GM23248 (cell line): ENCODE data around the gene MDGA2. TPM values are rescaled to one million over a fixed set of nuclear protein-coding genes. Genes with fewer than 3 reads are reported as not detected.

Experiments
- DNase-seq: peaks from one replicate; pipeline ENCODE4 v3.0.0-alpha.2; 2015
- H2AFZ ChIP-seq: fragments of 200-600 bp; sonication (generic); 2 replicates; pipeline ENCODE4 v1.6.1; 2016; ENCODE audit warnings: antibody characterized with exemption
- H3F3A ChIP-seq: fragments of 200-600 bp; sonication (generic); 2 replicates; pipeline ENCODE4 v1.6.1; 2016; ENCODE audit warnings: mild to moderate bottlenecking, antibody characterized with exemption, mixed run types; ENCODE audit not compliant: insufficient read depth
- H3K27ac ChIP-seq: fragments of 200-600 bp; sonication (generic); 2 replicates; pipeline ENCODE4 v1.5.1; 2016; ENCODE audit warnings: mild to moderate bottlenecking
- H3K27me3 ChIP-seq: fragments of 200-600 bp; sonication (generic); replicated peaks from 2 replicates; pipeline ENCODE4 v1.6.1; 2016; ENCODE audit warnings: mild to moderate bottlenecking; ENCODE audit not compliant: insufficient read depth
- H3K36me3 ChIP-seq: fragments of 200-600 bp; sonication (generic); 2 replicates; pipeline ENCODE4 v1.6.1; 2016; ENCODE audit warnings: low read depth, mild to moderate bottlenecking
- H3K4me1 ChIP-seq: fragments of 200-600 bp; sonication (generic); 2 replicates; pipeline ENCODE4 v1.6.1; 2016; ENCODE audit warnings: mild to moderate bottlenecking; ENCODE audit not compliant: insufficient read depth
- H3K4me2 ChIP-seq: fragments of 200-600 bp; sonication (generic); one replicate; pipeline ENCODE4 v1.6.1; 2016; ENCODE audit warnings: mild to moderate bottlenecking; ENCODE audit not compliant: unreplicated experiment
- H3K4me3 ChIP-seq: fragments of 200-600 bp; sonication (generic); 2 replicates; pipeline ENCODE4 v1.5.1; 2016; ENCODE audit warnings: mild to moderate bottlenecking
- H3K79me2 ChIP-seq: fragments of 200-600 bp; sonication (generic); 2 replicates; pipeline ENCODE4 v1.6.1; 2016; ENCODE audit warnings: mild to moderate bottlenecking; ENCODE audit not compliant: insufficient read depth
- H3K9ac ChIP-seq: fragments of 200-600 bp; sonication (generic); 2 replicates; pipeline ENCODE4 v1.6.1; 2016; ENCODE audit warnings: mild to moderate bottlenecking
- H3K9me2 ChIP-seq: fragments of 200-600 bp; sonication (generic); 2 replicates; pipeline ENCODE4 v1.6.1; 2016; ENCODE audit warnings: mixed run types, mild to moderate bottlenecking, moderate library complexity; ENCODE audit not compliant: insufficient read depth
- H3K9me3 ChIP-seq: fragments of 200-600 bp; sonication (generic); one replicate; pipeline ENCODE4 v1.6.1; 2017; ENCODE audit warnings: low read depth
- H4K20me1 ChIP-seq: fragments of 200-600 bp; sonication (generic); 2 replicates; pipeline ENCODE4 v1.6.0; 2016; ENCODE audit not compliant: insufficient read depth
- EZH2 ChIP-seq: fragments of 200-600 bp; sonication (generic); IDR thresholded peaks from 2 replicates; pipeline ENCODE4 v1.6.1; 2018; ENCODE audit warnings: antibody characterized with exemption, mild to moderate bottlenecking; ENCODE audit not compliant: insufficient read depth, poor library complexity, severe bottlenecking
- EZH2phosphoT487 ChIP-seq: fragments of 200-600 bp; sonication (generic); IDR thresholded peaks from 2 replicates; pipeline ENCODE4 v1.6.1; 2018; ENCODE audit warnings: antibody characterized with exemption, moderate library complexity, mild to moderate bottlenecking, low read depth; ENCODE audit not compliant: insufficient read depth
- WGBS, 2 experiments: methylation state at CpG; one replicate each; pipeline ENCODE4 v1.1.6; 2015 to 2017; ENCODE audit warnings: low lambda C conversion rate in 2 of 2, low coverage in 1 of 2; ENCODE audit errors: missing lambda C conversion rate in 2 of 2; 5-methylcytosine and 5-hydroxymethylcytosine counted together
- in situ Hi-C: fragments of 300-500 bp; cut with MboI; formaldehyde crosslinking; loops from 2 replicates; pipeline ENCODE4 v1.15.0; 2020
- polyA plus RNA-seq: library from polyadenylated mRNA; unstranded; fragments of >200 nt; fragmentation: Nextera tagmentation; extraction: Ambion mirVana; gene quantifications from 2 replicates; pipeline ENCODE4 v1.2.1, GENCODE V29; 2016
- total RNA-seq: library from RNA; depleted of rRNA; stranded (reverse); fragments of >200 nt; shearing (Covaris generic); gene quantifications from 2 replicates; pipeline ENCODE4 v1.2.3, GENCODE V29; 2014

MDGA2 gene
- total and polyA plus RNA-seq, 2 experiments from 2014 or later: not detected

DNA sequence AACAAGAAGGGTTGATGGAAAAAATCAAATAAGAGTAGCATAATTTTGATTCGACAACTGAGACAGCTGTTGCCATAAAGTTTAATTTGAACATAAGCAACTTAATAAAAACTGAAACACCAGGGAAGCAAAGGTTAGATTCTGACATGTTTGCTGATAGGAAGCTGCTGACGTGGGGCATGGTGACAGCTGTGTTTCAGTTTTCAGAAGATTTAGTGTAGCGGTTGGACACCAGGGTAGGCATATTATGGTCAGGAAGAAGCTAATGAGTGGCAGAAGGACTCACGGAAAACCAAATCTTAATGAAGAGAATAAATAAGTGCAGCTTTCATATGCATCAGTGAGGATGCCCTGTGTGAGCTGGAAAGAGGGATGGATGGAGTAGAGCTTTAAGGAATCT is 687.1 kb downstream of the MDGA2 start:
- DNase-seq: no peak
- in situ Hi-C loops: no loop called here

GRCh38 chr14:46985529-46986380 is 689.6 kb downstream of the MDGA2 start:
- DNase-seq: no peak

More for the DNA sequence above, 687.1 kb downstream of the MDGA2 start:
- Histone ChIP-seq H3K27me3 (no peaks in the 10 kb centered on the region), H3K9me2 (no peaks in the 10 kb centered on the region; the same call in 1 of the 2 replicates), H3K27ac (no peak overlapping the region), H3F3A (no peaks in the 10 kb centered on the region), H2AFZ (no peak overlapping the region), H3K36me3 (no peaks in the 10 kb centered on the region), H4K20me1 (no peaks in the 10 kb centered on the region), H3K79me2 (no peaks in the 10 kb centered on the region), H3K9ac (no peak overlapping the region), H3K4me1 (no peaks in the 10 kb centered on the region), H3K9me3 (no peaks in the 10 kb centered on the region), H3K4me3 (no peak overlapping the region), H3K4me2 (no peak overlapping the region)
- TF ChIP-seq EZH2phosphoT487 (no peak), EZH2 (no peak)
- WGBS, 2 experiments: 17 to 33% methylated on average over 4 of the region's 4 CpGs

DNA sequence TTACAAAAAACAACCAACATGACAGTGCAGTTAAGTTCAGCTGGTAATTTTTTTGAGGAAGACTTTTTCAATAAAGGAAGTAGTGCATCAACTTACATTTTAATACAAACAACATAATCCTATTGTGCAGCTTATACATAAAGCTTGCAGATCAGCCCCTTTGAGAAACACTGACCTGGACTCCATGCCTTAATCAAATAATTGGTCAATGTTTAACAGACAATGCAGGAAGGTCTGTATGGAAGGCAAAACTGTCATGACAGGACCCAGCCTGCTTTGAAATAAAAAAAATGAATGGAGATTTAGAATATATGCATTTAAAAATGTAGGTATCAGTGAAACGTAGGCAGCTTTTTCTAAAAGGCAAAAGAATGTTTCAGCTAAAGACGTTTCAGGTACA is 702.1 kb downstream of the MDGA2 start:
- no peaks in the 10 kb centered on the region for H3K27me3 ChIP-seq
- no peak overlapping the region for H3K27ac ChIP-seq
- 2 to 3% methylated on average over 2 of the region's 2 CpGs for WGBS, 2 experiments
- H3K9ac ChIP-seq: no peak overlapping the region
- TF ChIP-seq EZH2phosphoT487 (no peak), EZH2 (no peak)
- no peaks in the 10 kb centered on the region for H3K9me3 ChIP-seq
- in situ Hi-C loops: no loop called here
- no peak overlapping the region for H2AFZ ChIP-seq
- no peaks in the 10 kb centered on the region for H3K79me2 ChIP-seq
- no peaks in the 10 kb centered on the region for H3K4me1 ChIP-seq
- no peak overlapping the region for H3K4me3 ChIP-seq
- no peaks in the 10 kb centered on the region for H3K9me2 ChIP-seq
- no peaks in the 10 kb centered on the region for H3K36me3 ChIP-seq
- no peaks in the 10 kb centered on the region for H4K20me1 ChIP-seq
- DNase-seq: no peak
- no peak overlapping the region for H3K4me2 ChIP-seq
- H3F3A ChIP-seq: no peaks in the 10 kb centered on the region

More at GRCh38 chr14:46985529-46986380, 689.6 kb downstream of the MDGA2 start:
- no peaks in the 10 kb centered on the region for H3F3A ChIP-seq
- no peak overlapping the region for H3K4me3 ChIP-seq
- in situ Hi-C loops: no loop called here
- H3K27ac ChIP-seq: no peak overlapping the region
- no peaks in the 10 kb centered on the region for H3K4me1 ChIP-seq
- H3K4me2 ChIP-seq: no peak overlapping the region
- no peaks in the 10 kb centered on the region; the same call in 1 of the 2 replicates for H3K9me2 ChIP-seq
- TF ChIP-seq EZH2: no peak
- no peak for TF ChIP-seq EZH2phosphoT487
- H3K9me3 ChIP-seq: no peaks in the 10 kb centered on the region
- no peak overlapping the region for H3K9ac ChIP-seq
- H2AFZ ChIP-seq: no peak overlapping the region
- H4K20me1 ChIP-seq: no peaks in the 10 kb centered on the region
- no peaks in the 10 kb centered on the region for H3K27me3 ChIP-seq
- H3K79me2 ChIP-seq: no peaks in the 10 kb centered on the region
- H3K36me3 ChIP-seq: no peaks in the 10 kb centered on the region
- WGBS, 2 experiments: 23 to 31% methylated on average over 6 of the region's 6 CpGs

- Histone ChIP-seq H3K27me3 (no peaks in the 10 kb centered on the region), H3K9me3 (no peaks in the 10 kb centered on the region), H3K79me2 (no peaks in the 10 kb centered on the region), H3K4me1 (no peaks in the 10 kb centered on the region), H4K20me1 (no peaks in the 10 kb centered on the region), H3K4me3 (no peak overlapping the region), H3K9ac (no peak overlapping the region), H2AFZ (no peak overlapping the region), H3K4me2 (no peak overlapping the region), H3K9me2 (no peaks in the 10 kb centered on the region), H3F3A (no peaks in the 10 kb centered on the region), H3K36me3 (no peaks in the 10 kb centered on the region), H3K27ac (no peak overlapping the region)
- DNase-seq: no peak
- in situ Hi-C loops: no loop called here
- 14 to 24% methylated on average over 3 of the region's 3 CpGs for WGBS, 2 experiments
- TF ChIP-seq EZH2: no peak
- no peak for TF ChIP-seq EZH2phosphoT487
Observed at GRCh38 chr14:46964378-46964777, 711.0 kb downstream of the MDGA2 start.
